Fibroblast of peridontal ligament (primary cell): ENCODE measurements around the gene APMAP.

ENCODE experiments used
- DNase-seq: peaks from one replicate; pipeline ENCODE4 v3.0.0-alpha.2; 2010; ENCODE audit errors: extremely low read depth

The APMAP gene

GRCh38 chr20:24987873-24988835 lies 4.4 kb downstream of the APMAP start:
- no peak for DNase-seq

- DNase-seq, result no peak
These were observed 5.3 kb downstream of the APMAP start for GRCh38 chr20:24987244-24987643.

GRCh38 chr20:24986436-24987015 lies 6.0 kb downstream of the APMAP start:
- no peak for DNase-seq

GRCh38 chr20:24985802-24986201 lies 6.7 kb downstream of the APMAP start:
- DNase-seq, result no peak

GRCh38 chr20:24984961-24985640 lies 7.5 kb downstream of the APMAP start:
- no peak for DNase-seq

- DNase-seq, result no peak
These were observed 8.7 kb downstream of the APMAP start for GRCh38 chr20:24983896-24984295.

GRCh38 chr20:24981790-24982189 lies 10.8 kb downstream of the APMAP start:
- no peak for DNase-seq

GRCh38 chr20:24981282-24981681 lies 11.3 kb downstream of the APMAP start:
- DNase-seq, result no peak

GRCh38 chr20:24980291-24981053 lies 12.1 kb downstream of the APMAP start:
- DNase-seq, result no peak

- no peak for DNase-seq
These were observed 13.3 kb downstream of the APMAP start for GRCh38 chr20:24979036-24979960.

- no peak for DNase-seq
These were observed 14.0 kb downstream of the APMAP start for GRCh38 chr20:24978513-24978912.

GRCh38 chr20:24977797-24978196 lies 14.8 kb downstream of the APMAP start:
- no peak for DNase-seq

- DNase-seq, result no peak
These were observed 15.2 kb downstream of the APMAP start for GRCh38 chr20:24977336-24977735.

GRCh38 chr20:24972341-24972740 lies 20.2 kb downstream of the APMAP start:
- no peak for DNase-seq

GRCh38 chr20:24971376-24972101 lies 21.0 kb downstream of the APMAP start:
- DNase-seq, result no peak

GRCh38 chr20:24970754-24971153 lies 21.8 kb downstream of the APMAP start:
- DNase-seq, result no peak

- no peak for DNase-seq
These were observed 22.5 kb downstream of the APMAP start for GRCh38 chr20:24970030-24970553.

GRCh38 chr20:24969186-24970029 lies 23.1 kb downstream of the APMAP start:
- DNase-seq, result no peak

- DNase-seq, result no peak
These were observed 24.2 kb downstream of the APMAP start for GRCh38 chr20:24968278-24968800.
